Calu3 (cell line): ENCODE results near the gene LYVE1. TPM values are rescaled to one million over a fixed set of nuclear protein-coding genes. Genes with fewer than 3 reads are reported as not detected.

ENCODE experiments used
- Bru-seq: library from RNA; stranded (reverse); fragments of 400-500 nt; gene quantifications from one replicate; lab custom pipeline; 2021; lab: Mats Ljungman, UMichigan
- BruChase-seq, 2 experiments: library from RNA; stranded (reverse); fragments of 400-500 nt; gene quantifications; one replicate each; lab custom pipeline; 2021; lab: Mats Ljungman, UMichigan
- BruUV-seq: library from RNA; stranded (reverse); fragments of 400-500 nt; replicated peaks from 2 replicates; lab custom pipeline; 2021; lab: Mats Ljungman, UMichigan
- CTCF ChIA-PET: fragments of 300-600 bp; sonication (Branson Sonifier 250); formaldehyde crosslinking; loops from one replicate; lab custom pipeline; 2022; ENCODE audit warnings: antibody characterized with exemption; lab: Charles Lee
- DNase-seq: peaks from one replicate; pipeline ENCODE4 v3.0.0; 2022
- H3K27ac Mint-ChIP-seq: one replicate; pipeline ENCODE4 v1.8.0; 2022; ENCODE audit warnings: mixed read lengths; ENCODE audit not compliant: unreplicated experiment
- H3K27me3 Mint-ChIP-seq: one replicate; pipeline ENCODE4 v1.8.0; 2022; ENCODE audit warnings: mixed read lengths; ENCODE audit not compliant: unreplicated experiment
- H3K36me3 Mint-ChIP-seq: one replicate; pipeline ENCODE4 v1.8.0; 2022; ENCODE audit warnings: mild to moderate bottlenecking, moderate library complexity, mixed read lengths; ENCODE audit not compliant: insufficient read depth, unreplicated experiment
- H3K4me1 Mint-ChIP-seq: one replicate; pipeline ENCODE4 v1.8.0; 2022; ENCODE audit warnings: mild to moderate bottlenecking, low read depth, mixed read lengths; ENCODE audit not compliant: unreplicated experiment
- H3K4me3 Mint-ChIP-seq: one replicate; pipeline ENCODE4 v1.8.0; 2022; ENCODE audit warnings: mild to moderate bottlenecking, low read depth, moderate library complexity, mixed read lengths; ENCODE audit not compliant: unreplicated experiment
- H3K9me3 Mint-ChIP-seq: one replicate; pipeline ENCODE4 v1.8.0; 2022; ENCODE audit warnings: low read depth, mixed read lengths; ENCODE audit not compliant: unreplicated experiment
- intact Hi-C: fragments of 100-400 bp; cut with micrococcal nuclease; formaldehyde crosslinking; loops from one replicate; pipeline ENCODE4 v1.10.0; 2022; ENCODE audit not compliant: unreplicated experiment
- long read RNA-seq: library from polyadenylated mRNA; stranded (forward); transcript quantifications from one replicate; pipeline ENCODE4 v2.0.0, GENCODE V29; 2022
- total RNA-seq: library from RNA; stranded (reverse); gene quantifications from 2 replicates; pipeline ENCODE4 v1.2.3, GENCODE V29; 2022
- TF ChIP-seq, protein P1 (sequence below): fragments of 200-600 bp; IDR thresholded peaks from one replicate; pipeline ENCODE4 v1.8.0; 2022; ENCODE audit warnings: antibody characterized with exemption; ENCODE audit not compliant: unreplicated experiment

The LYVE1 gene, protein sequence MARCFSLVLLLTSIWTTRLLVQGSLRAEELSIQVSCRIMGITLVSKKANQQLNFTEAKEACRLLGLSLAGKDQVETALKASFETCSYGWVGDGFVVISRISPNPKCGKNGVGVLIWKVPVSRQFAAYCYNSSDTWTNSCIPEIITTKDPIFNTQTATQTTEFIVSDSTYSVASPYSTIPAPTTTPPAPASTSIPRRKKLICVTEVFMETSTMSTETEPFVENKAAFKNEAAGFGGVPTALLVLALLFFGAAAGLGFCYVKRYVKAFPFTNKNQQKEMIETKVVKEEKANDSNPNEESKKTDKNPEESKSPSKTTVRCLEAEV
- not detected in 2 replicates for total RNA-seq
- Bru-seq, nascent RNA, result not detected
- BruChase-seq, experiment 1, labeled RNA remaining after a 6-hour chase, result not detected
- BruChase-seq, experiment 2, labeled RNA remaining after a 2-hour chase, result percentile 7 among the genes with signal in this experiment
- long read RNA-seq, result 0 reads

DNA sequence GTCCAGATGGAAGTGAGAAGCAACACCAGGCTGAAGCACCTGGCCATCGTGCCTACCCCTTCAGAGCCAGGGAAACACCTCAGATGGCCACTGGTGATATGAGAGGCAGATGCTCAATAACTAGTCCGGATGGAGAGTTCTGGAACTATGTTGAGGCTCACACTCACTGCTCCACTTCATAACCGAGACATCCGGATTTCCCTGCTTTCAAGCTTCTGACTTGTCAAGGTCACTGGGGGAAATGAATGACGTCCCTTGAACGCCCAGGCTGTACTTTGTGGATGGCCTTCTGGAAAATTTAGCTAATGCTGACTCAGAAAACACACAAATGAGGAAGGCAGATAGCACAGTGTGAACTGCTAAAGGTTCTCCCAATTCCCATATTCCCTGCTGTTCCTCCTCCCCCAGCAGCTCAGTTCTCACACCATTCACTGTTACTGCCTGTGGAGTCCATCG is at the start of gene LYVE1:
LYVE1 (minus strand) TSS at position 180 of the 456 bp plus-strand sequence; CDS start at position 47, 133 bp downstream.
- CTCF ChIA-PET, result interaction anchor here (0.5 kb wide), 1 partner anchor 407 kb away, joined by 3 read pairs; no protein-coding TSS in a partner anchor
- no peak within 1 kb of the TSS for H3K27ac Mint-ChIP-seq
- no peaks in the 10 kb centered on the region for H3K27me3 Mint-ChIP-seq
- no peaks in the 10 kb centered on the region for H3K36me3 Mint-ChIP-seq
- H3K9me3 Mint-ChIP-seq, result no peaks in the 10 kb centered on the region
- intact Hi-C loops, result no loop called here
- DNase-seq, result no peak
- no peak within 1 kb of the TSS for H3K4me3 Mint-ChIP-seq
- H3K4me1 Mint-ChIP-seq, result no peaks in the 10 kb centered on the region
- no TSS peak for BruUV-seq
- TF ChIP-seq, protein P1, sequence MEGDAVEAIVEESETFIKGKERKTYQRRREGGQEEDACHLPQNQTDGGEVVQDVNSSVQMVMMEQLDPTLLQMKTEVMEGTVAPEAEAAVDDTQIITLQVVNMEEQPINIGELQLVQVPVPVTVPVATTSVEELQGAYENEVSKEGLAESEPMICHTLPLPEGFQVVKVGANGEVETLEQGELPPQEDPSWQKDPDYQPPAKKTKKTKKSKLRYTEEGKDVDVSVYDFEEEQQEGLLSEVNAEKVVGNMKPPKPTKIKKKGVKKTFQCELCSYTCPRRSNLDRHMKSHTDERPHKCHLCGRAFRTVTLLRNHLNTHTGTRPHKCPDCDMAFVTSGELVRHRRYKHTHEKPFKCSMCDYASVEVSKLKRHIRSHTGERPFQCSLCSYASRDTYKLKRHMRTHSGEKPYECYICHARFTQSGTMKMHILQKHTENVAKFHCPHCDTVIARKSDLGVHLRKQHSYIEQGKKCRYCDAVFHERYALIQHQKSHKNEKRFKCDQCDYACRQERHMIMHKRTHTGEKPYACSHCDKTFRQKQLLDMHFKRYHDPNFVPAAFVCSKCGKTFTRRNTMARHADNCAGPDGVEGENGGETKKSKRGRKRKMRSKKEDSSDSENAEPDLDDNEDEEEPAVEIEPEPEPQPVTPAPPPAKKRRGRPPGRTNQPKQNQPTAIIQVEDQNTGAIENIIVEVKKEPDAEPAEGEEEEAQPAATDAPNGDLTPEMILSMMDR, result no peak

DNA sequence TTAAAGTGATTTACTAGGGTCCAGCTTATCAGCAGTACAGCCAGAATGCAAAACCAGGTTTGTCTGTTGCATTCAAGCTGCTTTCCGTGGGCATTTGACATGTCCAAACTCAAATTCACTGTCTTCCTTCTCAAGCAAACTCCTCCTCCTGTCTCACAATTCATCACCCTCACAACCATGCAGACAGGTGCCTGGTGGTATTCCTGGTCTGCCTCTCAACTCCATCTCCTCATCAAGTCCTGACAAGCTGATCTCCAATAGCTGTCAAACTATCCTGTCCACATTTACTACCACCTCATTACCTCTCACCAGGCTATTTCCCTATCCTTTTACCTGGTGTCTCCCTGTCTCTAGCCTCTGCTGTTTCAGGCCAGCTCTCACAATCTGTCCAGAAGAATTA is 49.1 kb upstream of the LYVE1 start:
- BruUV-seq, result no TSS peak
- H3K9me3 Mint-ChIP-seq, result peaks cover 3% of the 10 kb centered on the region
- intact Hi-C loops, result no loop called here
- H3K27ac Mint-ChIP-seq, result no peak overlapping the region
- no peak overlapping the region for H3K4me3 Mint-ChIP-seq
- peaks cover 29% of the 10 kb centered on the region for H3K27me3 Mint-ChIP-seq
- H3K36me3 Mint-ChIP-seq, result no peaks in the 10 kb centered on the region
- no peak for DNase-seq
- TF ChIP-seq, protein P1, result no peak
- CTCF ChIA-PET, result interaction anchor here (0.8 kb wide), 1 partner anchor 77 kb away, joined by 3 read pairs; the partner anchor contains the start of gene RNF141
- no peaks in the 10 kb centered on the region for H3K4me1 Mint-ChIP-seq

DNA sequence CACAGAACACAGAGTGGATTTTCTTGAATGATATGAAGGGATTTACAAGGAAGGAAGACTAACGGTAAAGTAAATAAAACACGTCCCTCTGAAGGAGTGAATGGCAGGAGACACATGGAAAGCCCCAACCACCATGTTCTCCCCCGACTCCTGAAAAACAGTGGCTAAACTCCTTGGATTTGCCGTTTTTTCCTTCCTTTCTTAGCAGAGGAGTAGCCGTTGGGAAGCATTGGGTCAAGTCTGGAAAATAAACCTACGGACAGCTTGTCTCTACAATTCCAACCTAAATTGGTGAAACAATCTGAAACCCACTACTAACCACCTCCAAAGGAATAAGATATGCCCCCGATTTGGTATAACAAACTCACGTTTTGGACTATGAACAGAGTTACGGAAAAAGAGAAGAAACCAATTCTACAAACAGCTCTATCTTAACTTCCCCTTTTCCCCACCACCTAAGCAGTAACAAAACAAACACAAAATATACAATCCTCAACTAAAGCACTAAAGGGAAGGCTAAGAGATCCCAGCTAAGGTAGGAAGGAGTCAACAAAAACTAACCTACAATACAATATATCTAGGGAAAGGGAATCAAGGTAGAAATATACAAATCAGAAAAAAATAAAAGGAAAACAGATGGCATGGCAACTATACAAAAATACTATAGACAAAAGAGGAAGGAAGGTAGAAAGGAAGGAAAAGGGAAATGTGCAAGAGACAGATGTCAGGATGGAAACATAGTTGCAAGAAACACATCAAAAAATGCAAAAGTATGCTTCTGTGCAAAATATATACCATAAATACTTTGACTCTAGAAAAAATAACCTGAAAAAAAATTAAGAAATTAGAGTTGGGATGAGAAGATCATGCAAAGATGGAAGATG is 43.8 kb upstream of the LYVE1 start:
- no TSS peak for BruUV-seq
- Mint-ChIP-seq H3K9me3 (peaks cover 7% of the 10 kb centered on the region), H3K27ac (no peak overlapping the region), H3K4me1 (no peaks in the 10 kb centered on the region), H3K4me3 (no peak overlapping the region), H3K27me3 (peaks cover 45% of the 10 kb centered on the region), H3K36me3 (no peaks in the 10 kb centered on the region)
- intact Hi-C loops, result no loop called here
- CTCF ChIA-PET, result no interaction called here
- TF ChIP-seq, protein P1, result no peak
- DNase-seq, result no peak

DNA sequence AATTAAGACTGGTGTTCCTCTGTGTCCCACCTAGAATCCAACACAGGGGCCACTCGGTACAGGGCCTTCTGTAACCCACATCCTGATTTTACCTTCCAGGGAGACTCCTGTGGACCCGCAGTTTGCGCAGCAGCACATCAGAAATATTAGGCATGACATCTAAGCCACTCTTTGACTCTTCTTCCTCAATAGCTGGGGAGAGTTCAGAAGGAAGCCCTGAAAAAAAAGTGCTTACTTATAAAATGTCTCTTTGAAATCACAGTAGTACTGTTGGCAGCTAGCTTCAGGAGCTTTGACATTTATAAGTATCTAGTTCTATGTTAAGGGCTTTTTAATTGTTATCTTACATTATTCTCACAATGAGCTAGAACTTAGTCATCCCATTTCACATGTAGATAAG is 41.2 kb upstream of the LYVE1 start:
- CTCF ChIA-PET, result interaction anchor here (1.5 kb wide), 1 partner anchor 196 kb away, joined by 3 read pairs; no protein-coding TSS in a partner anchor
- intact Hi-C loops, result no loop called here
- H3K9me3 Mint-ChIP-seq, result peaks cover 7% of the 10 kb centered on the region
- no peaks in the 10 kb centered on the region for H3K36me3 Mint-ChIP-seq
- H3K4me3 Mint-ChIP-seq, result no peak overlapping the region
- no peaks in the 10 kb centered on the region for H3K4me1 Mint-ChIP-seq
- BruUV-seq, result no TSS peak
- no peak overlapping the region for H3K27ac Mint-ChIP-seq
- peaks cover 45% of the 10 kb centered on the region for H3K27me3 Mint-ChIP-seq
- TF ChIP-seq, protein P1, result no peak
- no peak for DNase-seq
